ENCODE results near the gene NBEAL2. TPM values are rescaled to one million over a fixed set of nuclear protein-coding genes. Genes with fewer than 3 reads are reported as not detected.

Gene NBEAL2
- total RNA-seq, 1 donor from 2014 or later, result 115 TPM

DNA sequence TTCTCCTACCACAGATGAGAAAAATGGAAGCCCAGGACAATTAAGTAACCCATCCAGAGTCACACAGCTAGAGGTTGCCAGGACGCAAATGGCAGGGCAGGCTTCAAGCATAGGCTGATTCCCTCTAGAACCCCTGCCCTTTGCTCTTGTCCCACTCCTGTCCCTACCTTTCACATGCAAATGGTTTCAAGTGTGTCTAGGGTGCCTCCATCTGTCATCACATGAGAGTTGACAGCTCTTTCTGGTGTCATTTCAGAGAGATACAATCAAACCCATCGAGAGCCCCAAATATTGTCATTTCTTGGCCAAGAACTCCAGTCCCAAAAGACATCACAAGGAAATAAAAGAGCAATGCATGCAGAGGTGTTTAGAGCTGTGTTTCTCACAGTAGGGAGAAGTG, 26.7 kb upstream of the NBEAL2 start:
- H3K4me1 Mint-ChIP-seq (ENCODE audit: unreplicated experiment), result peaks cover 56% of the 10 kb centered on the region
- TF ChIP-seq CTCF (conservative IDR thresholded peaks at IDR 0.05), result no peak
- H3K27ac Mint-ChIP-seq, result peak overlapping the region; percentile 12
- H3K4me3 Mint-ChIP-seq, result no peak overlapping the region
- no peaks in the 10 kb centered on the region for H3K27me3 Mint-ChIP-seq
- no peak for DNase-seq (ENCODE audit: extremely low spot score, unreplicated experiment)
- no peaks in the 10 kb centered on the region for H3K9me3 Mint-ChIP-seq
- peaks cover 12% of the 10 kb centered on the region for H3K36me3 Mint-ChIP-seq

- peaks cover 8% of the 10 kb centered on the region for H3K36me3 Mint-ChIP-seq
- peak overlapping the region; percentile 12 for H3K27ac Mint-ChIP-seq
These were observed 26.0 kb upstream of the NBEAL2 start for GRCh38 chr3:46953234-46954010.

GRCh38 chr3:46954178-46954577, 25.3 kb upstream of the NBEAL2 start:
- H3K36me3 Mint-ChIP-seq, result peaks cover 4% of the 10 kb centered on the region

More at GRCh38 chr3:46953234-46954010, 26.0 kb upstream of the NBEAL2 start:
- peak overlapping the region; percentile 13 for H3K4me3 Mint-ChIP-seq
- no peaks in the 10 kb centered on the region for H3K27me3 Mint-ChIP-seq
- H3K9me3 Mint-ChIP-seq, result no peaks in the 10 kb centered on the region
- H3K4me1 Mint-ChIP-seq (ENCODE audit: unreplicated experiment), result peaks cover 55% of the 10 kb centered on the region
- TF ChIP-seq CTCF (conservative IDR thresholded peaks at IDR 0.05), result no peak
- DNase-seq (ENCODE audit: extremely low spot score, unreplicated experiment), result no peak

GRCh38 chr3:46955157-46955556, 24.3 kb upstream of the NBEAL2 start:
- Mint-ChIP-seq H3K27me3 (no peaks in the 10 kb centered on the region), H3K36me3 (peaks cover 10% of the 10 kb centered on the region), H3K9me3 (no peaks in the 10 kb centered on the region), H3K4me3 (peak overlapping the region; percentile 65), H3K27ac (peak overlapping the region; percentile 83), H3K4me1 (ENCODE audit: unreplicated experiment) (peaks cover 64% of the 10 kb centered on the region)
- no peak for TF ChIP-seq CTCF (conservative IDR thresholded peaks at IDR 0.05)
- DNase-seq (ENCODE audit: extremely low spot score, unreplicated experiment), result no peak

More at GRCh38 chr3:46954178-46954577, 25.3 kb upstream of the NBEAL2 start:
- H3K9me3 Mint-ChIP-seq, result no peaks in the 10 kb centered on the region
- no peaks in the 10 kb centered on the region for H3K27me3 Mint-ChIP-seq
- peak overlapping the region; percentile 12 for H3K27ac Mint-ChIP-seq
- DNase-seq (ENCODE audit: extremely low spot score, unreplicated experiment), result no peak
- no peak for TF ChIP-seq CTCF (conservative IDR thresholded peaks at IDR 0.05)
- H3K4me1 Mint-ChIP-seq (ENCODE audit: unreplicated experiment), result peaks cover 55% of the 10 kb centered on the region
- peak overlapping the region; percentile 48 for H3K4me3 Mint-ChIP-seq

GRCh38 chr3:46955801-46956259, 23.6 kb upstream of the NBEAL2 start:
- Mint-ChIP-seq H3K4me1 (ENCODE audit: unreplicated experiment) (peaks cover 71% of the 10 kb centered on the region), H3K36me3 (peaks cover 10% of the 10 kb centered on the region), H3K4me3 (no peak overlapping the region), H3K9me3 (no peaks in the 10 kb centered on the region), H3K27ac (peak overlapping the region; percentile 83), H3K27me3 (no peaks in the 10 kb centered on the region)
- no peak for DNase-seq (ENCODE audit: extremely low spot score, unreplicated experiment)
- no peak for TF ChIP-seq CTCF (conservative IDR thresholded peaks at IDR 0.05)
